Heart right ventricle (tissue), 16 donors: Measurements from ENCODE around the gene TMOD1. TPM values are rescaled to one million over a fixed set of nuclear protein-coding genes. Genes with fewer than 3 reads are reported as not detected.

Experiments
- ATAC-seq, 8 donors: fragments of 200-7000 bp; cut with Tn5 transposase; one replicate each; pipeline ENCODE4 v1.9.1; 2020; ENCODE audit warnings: mild to moderate bottlenecking in 8 of 8, moderate library complexity in 8 of 8, moderate number of reproducible peaks in 1 of 8
- DNase-seq, 2 donors: peaks; one replicate each; pipeline ENCODE4 v3.0.0-alpha.2; 2020
- H3K27ac ChIP-seq, 10 donors: fragments of 200-600 bp; sonication (generic) in 2 of 10; one replicate each; pipeline versions ENCODE4 v1.5.0 to v1.8.0; 2020 to 2022; ENCODE audit warnings: mild to moderate bottlenecking in 3 of 10
- H3K27me3 ChIP-seq, 7 donors: fragments of 200-600 bp; one replicate each; pipeline ENCODE4 v1.8.0; 2021 to 2022; ENCODE audit warnings: mild to moderate bottlenecking in 2 of 7
- H3K36me3 ChIP-seq, 9 donors: fragments of 200-600 bp; sonication (generic) in 1 of 9; one replicate each; pipeline versions ENCODE4 v1.5.0 to v1.8.0; 2020 to 2022; ENCODE audit warnings: mild to moderate bottlenecking in 2 of 9
- H3K4me1 ChIP-seq, 9 donors: fragments of 200-600 bp; sonication (generic) in 1 of 9; one replicate each; pipeline versions ENCODE4 v1.5.0 to v1.8.0; 2020 to 2022; ENCODE audit warnings: mild to moderate bottlenecking in 4 of 9
- H3K4me3 ChIP-seq, 10 donors: fragments of 200-600 bp; sonication (generic) in 2 of 10; one replicate each; pipeline versions ENCODE4 v1.5.0 to v1.8.0; 2020 to 2022; ENCODE audit warnings: mild to moderate bottlenecking in 7 of 10, moderate library complexity in 2 of 10
- H3K9me3 ChIP-seq, 11 donors: fragments of 200-600 bp in 10 of 11; sonication (generic) in 2 of 11; one replicate each; pipeline versions ENCODE4 v1.5.0 to v1.8.0; 2013 to 2022; ENCODE audit warnings: mild to moderate bottlenecking in 2 of 11, control low read depth in 1 of 11, moderate library complexity in 1 of 11
- WGBS, 2 donors: extraction: QIAGEN DNeasy Blood & Tissue Kit; methylation state at CpG; one replicate each; pipeline ENCODE4 v1.1.7; 2013; ENCODE audit warnings: inconsistent platforms in 1 of 2; 5-methylcytosine and 5-hydroxymethylcytosine counted together
- intact Hi-C, 10 donors: fragments of 100-400 bp; cut with DNase I; formaldehyde crosslinking; loops; one replicate each; pipeline versions ENCODE4 v1.11.1 to v1.14.2; 2022
- polyA plus RNA-seq, 2 donors: library from polyadenylated mRNA; stranded (reverse); fragments of 200-250 nt; gene quantifications; one replicate each; pipeline ENCODE4 v1.2.3, GENCODE V29; 2013
- total RNA-seq, 10 donors: library from RNA; stranded (reverse); fragmentation: NEBNext Ultra II Directional in 3 of 10; extraction: Animal tissue kit (Norgen Biotek cat#: 25700) in 3 of 10; gene quantifications; one replicate each; pipeline versions ENCODE4 v1.2.1 to v1.2.4, GENCODE V29; 2021 to 2023
- TF ChIP-seq, protein P1 (sequence below), 9 donors: fragments of 200-600 bp; sonication (generic) in 2 of 9; IDR thresholded peaks; one replicate each; pipeline versions ENCODE4 v1.5.0 to v1.8.0; 2021 to 2022; ENCODE audit warnings: antibody characterized with exemption in 9 of 9, mild to moderate bottlenecking in 5 of 9, moderate library complexity in 1 of 9
- donor health status: Arrhythmogenic right ventricular cardiomyopathy.
- donor health status: ischemic (EF 13 %, LVEDD 7.1; RV severe dilation, severe dysfunction).
- donor health status: healthy with polysubstance abuse.
- donor health status: DM: no; HTN: yes; CAD: no.
- donor health status: DM: no; HTN: no; CAD: no.
- donor health status: ischemic (EF 25% LVEDD 6.9; RV normal size, moderate dysfunction).
- donor health status: ischemic (EF 25% LVEDD 5.7; RV mildly dilated, moderate dysfunction).
- donor health status: healthy.
- donor health status: DM: yes; HTN: yes; CAD: no.
- donor health status: Ischemic cardiomyopathy.
- donor health status: ischemic (EF 35%, LVEDD 5.7; RV mildly dilated, moderate dysfunction).
- donor health status: nonischemic (EF 11% LVEDD 7.7; RV severe dilation, severe dysfunction).
- donor health status: DM: yes; HTN: yes; CAD: no.
- donor health status: PGD.
- donor health status: ischemic (EF 29% LVEDD 5.4; RV normal size, mild dysfunction).
- donor health status: nonischemic (EF 23%, LVEDD 6.1; RV moderate dilation, normal function).

Gene TMOD1
- total and polyA plus RNA-seq, 12 donors = 83.7 to 203 (median 176) TPM

DNA sequence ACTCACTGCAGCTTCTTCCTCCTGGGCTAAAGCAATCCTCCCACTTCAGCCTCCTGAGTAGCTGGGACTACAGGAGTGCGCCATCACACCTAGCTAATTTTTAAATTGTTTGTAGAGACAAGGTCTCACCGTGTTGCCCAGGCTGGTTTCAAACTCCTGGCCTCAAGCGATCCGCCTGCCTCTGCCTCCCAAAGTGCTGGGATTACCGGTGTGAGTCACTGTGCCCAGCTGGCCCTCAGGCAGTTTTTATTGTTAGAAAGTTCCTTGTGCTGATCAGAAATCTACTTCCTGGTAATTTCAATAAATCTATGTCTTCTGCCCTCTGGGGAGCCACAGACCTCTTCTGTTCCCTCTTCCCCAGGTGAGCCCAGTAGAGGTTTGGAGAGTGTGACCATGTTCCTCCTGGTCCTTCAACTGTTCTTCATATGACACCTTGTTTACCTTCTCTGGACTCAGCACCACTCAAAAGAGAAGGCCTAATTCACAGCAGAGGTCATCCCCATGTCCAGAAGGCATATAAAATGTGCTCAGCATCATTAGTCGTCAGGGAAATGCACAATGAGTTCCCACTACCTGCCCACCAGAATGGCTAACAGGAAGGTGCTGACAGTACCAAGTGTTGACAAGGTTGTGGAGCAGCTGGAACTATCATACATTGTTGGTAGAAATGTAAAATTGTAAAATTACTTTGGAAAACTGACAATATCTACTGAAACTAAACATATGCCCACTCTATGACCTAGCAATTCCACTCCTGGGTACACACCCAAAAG lies 10.4 kb downstream of the TMOD1 start:
- TF ChIP-seq, protein P1, sequence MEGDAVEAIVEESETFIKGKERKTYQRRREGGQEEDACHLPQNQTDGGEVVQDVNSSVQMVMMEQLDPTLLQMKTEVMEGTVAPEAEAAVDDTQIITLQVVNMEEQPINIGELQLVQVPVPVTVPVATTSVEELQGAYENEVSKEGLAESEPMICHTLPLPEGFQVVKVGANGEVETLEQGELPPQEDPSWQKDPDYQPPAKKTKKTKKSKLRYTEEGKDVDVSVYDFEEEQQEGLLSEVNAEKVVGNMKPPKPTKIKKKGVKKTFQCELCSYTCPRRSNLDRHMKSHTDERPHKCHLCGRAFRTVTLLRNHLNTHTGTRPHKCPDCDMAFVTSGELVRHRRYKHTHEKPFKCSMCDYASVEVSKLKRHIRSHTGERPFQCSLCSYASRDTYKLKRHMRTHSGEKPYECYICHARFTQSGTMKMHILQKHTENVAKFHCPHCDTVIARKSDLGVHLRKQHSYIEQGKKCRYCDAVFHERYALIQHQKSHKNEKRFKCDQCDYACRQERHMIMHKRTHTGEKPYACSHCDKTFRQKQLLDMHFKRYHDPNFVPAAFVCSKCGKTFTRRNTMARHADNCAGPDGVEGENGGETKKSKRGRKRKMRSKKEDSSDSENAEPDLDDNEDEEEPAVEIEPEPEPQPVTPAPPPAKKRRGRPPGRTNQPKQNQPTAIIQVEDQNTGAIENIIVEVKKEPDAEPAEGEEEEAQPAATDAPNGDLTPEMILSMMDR (IDR thresholded peaks at IDR 0.05) = no peak
- no peaks in the 10 kb centered on the region for H3K36me3 ChIP-seq
- DNase-seq = no peak
- no peak overlapping the region for H3K4me3 ChIP-seq
- H3K27ac ChIP-seq = peak overlapping the region in 6 of 10 donors; percentile 7 to 59 (median 56)
- H3K9me3 ChIP-seq = no peaks in the 10 kb centered on the region
- intact Hi-C loops = no loop called here
- WGBS, 2 donors = 81 to 86% methylated on average over 6 of the region's 6 CpGs
- no peak for ATAC-seq
- H3K4me1 ChIP-seq = peaks cover 4 to 77% (median 29%) of the 10 kb centered on the region in 9 donors
- no peaks in the 10 kb centered on the region for H3K27me3 ChIP-seq

DNA sequence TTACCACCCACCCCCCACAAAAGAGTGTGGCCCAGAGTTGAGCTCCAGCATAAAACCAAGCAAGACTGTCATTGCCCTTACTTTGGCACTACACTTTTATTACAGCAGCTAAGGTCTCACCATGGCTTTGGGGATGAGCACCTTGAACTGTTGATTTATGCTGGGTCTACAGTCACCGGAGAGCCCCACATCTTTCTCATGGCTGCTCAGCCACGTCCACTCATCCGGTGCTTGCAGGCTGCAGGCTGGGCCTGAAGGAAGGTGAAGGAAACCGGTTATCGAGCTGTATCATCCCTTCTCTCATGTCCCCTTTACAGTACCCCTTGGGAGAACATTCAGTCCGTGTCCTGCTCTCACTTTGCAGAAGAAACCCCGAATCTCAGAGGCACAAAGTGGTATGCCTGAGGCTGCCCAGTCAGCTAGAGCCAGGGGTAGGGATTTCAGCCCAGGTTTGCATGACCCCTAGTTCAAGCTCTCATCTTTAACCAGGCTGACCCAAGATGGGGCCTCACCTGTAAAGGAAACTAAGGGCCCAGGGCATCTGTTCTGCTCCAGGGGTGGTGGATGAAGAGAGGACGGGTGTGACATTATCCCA lies 11.6 kb downstream of the TMOD1 start:
- TF ChIP-seq, protein P1 (IDR thresholded peaks at IDR 0.05) = no peak
- no peaks in the 10 kb centered on the region for H3K27me3 ChIP-seq
- no peak overlapping the region for H3K4me3 ChIP-seq
- WGBS, 2 donors = 73 to 75% methylated on average over 8 of the region's 8 CpGs
- H3K27ac ChIP-seq = no peak overlapping the region
- peaks cover 4 to 80% (median 28%) of the 10 kb centered on the region in 9 donors for H3K4me1 ChIP-seq
- H3K9me3 ChIP-seq = no peaks in the 10 kb centered on the region
- intact Hi-C loops = no loop called here
- ATAC-seq (no peak), DNase-seq (no peak)
- no peaks in the 10 kb centered on the region for H3K36me3 ChIP-seq

DNA sequence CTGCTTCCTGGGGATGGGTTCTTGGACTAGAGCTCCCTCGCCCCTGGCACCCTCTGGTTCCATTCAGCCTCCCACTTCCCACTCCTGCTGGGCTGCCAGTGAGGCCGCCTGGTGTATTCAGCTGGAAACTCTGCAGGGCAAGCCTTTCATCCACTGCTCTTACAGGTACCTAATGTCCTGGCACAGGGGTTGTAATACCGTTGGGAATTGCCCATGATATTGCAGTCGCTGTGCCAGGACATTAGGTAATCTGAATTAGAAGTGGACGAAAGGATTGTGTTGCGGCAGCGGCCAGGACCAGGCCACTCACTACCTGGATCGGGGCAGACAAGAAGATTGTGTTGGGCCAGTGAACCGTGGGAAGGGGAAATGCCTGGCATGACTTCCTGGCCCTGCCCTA lies 13.1 kb downstream of the TMOD1 start:
- Histone ChIP-seq H3K9me3 (no peaks in the 10 kb centered on the region), H3K4me1 (peaks cover 4 to 82% (median 35%) of the 10 kb centered on the region in 9 donors), H3K27me3 (no peaks in the 10 kb centered on the region), H3K36me3 (peaks cover 0 to under 1% (median 0%) of the 10 kb centered on the region in 9 donors), H3K4me3 (no peak overlapping the region), H3K27ac (peak overlapping the region in 7 of 10 donors; percentile 4 to 39 (median 15))
- intact Hi-C loops = no loop called here
- DNase-seq (no peak), ATAC-seq (peak in 7 of 8 donors; percentile 22 to 89 (median 54))
- TF ChIP-seq, protein P1 (IDR thresholded peaks at IDR 0.05) = no peak
- 53% methylated on average over 9 of the region's 9 CpGs for WGBS, 2 donors

DNA sequence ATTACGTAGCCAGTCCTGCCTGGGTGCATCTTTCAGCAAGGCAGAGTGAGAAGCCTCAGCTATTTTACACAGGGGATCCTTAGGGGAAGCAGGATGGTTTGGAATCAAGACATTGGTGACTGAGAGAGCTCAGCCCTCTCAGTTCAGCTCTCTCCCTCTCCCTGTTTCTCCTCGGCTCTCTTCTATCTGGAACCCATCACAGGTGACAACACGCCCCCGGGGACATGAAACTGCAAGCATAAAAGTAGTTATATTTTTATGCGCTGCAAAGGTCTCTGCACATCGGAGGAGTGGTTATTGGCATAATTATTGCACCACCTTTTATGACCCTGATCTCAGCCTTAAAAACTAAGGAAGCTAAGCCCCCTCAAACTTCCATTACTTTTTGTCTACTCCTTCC lies 14.2 kb downstream of the TMOD1 start:
- Histone ChIP-seq H3K4me3 (no peak overlapping the region), H3K9me3 (no peaks in the 10 kb centered on the region), H3K27me3 (no peaks in the 10 kb centered on the region), H3K27ac (peak overlapping the region in 2 of 10 donors; percentile 5 to 15), H3K4me1 (peaks cover 5 to 87% (median 42%) of the 10 kb centered on the region in 9 donors), H3K36me3 (peaks cover 0 to 3% (median 0%) of the 10 kb centered on the region in 9 donors)
- ATAC-seq (no peak), DNase-seq (no peak)
- 44 to 65% methylated on average over 6 of the region's 6 CpGs for WGBS, 2 donors
- TF ChIP-seq, protein P1 (IDR thresholded peaks at IDR 0.05) = no peak
- intact Hi-C loops = no loop called here
